ENCODE results near the gene CD69.
"Not testable (repeated sequence)": the region's sequence is repeated elsewhere in the genome, so short reads cannot be mapped to it uniquely, and the experiment has no call there.

The CD69 gene

GRCh38 chr12:9745199-9745598 is 15.5 kb downstream of the CD69 start:
- no peak for DNase-seq

- DNase-seq, result no peak
Measured at GRCh38 chr12:9742661-9743060, 18.0 kb downstream of the CD69 start.

GRCh38 chr12:9741726-9742125 is 19.0 kb downstream of the CD69 start:
- DNase-seq, result peak; percentile 31

GRCh38 chr12:9740106-9740750 is 20.5 kb downstream of the CD69 start:
- DNase-seq, result no peak

- DNase-seq, result not testable (repeated sequence)
Measured at GRCh38 chr12:9739404-9740105, 21.1 kb downstream of the CD69 start.

GRCh38 chr12:9738905-9739304 is 21.8 kb downstream of the CD69 start:
- not testable (repeated sequence) for DNase-seq

- DNase-seq, result peak; percentile 65
Measured at GRCh38 chr12:9736936-9737705, 23.6 kb downstream of the CD69 start.

- DNase-seq, result peak; percentile 43
Measured at GRCh38 chr12:9735601-9736000, 25.1 kb downstream of the CD69 start.

GRCh38 chr12:9732921-9733461 is 27.7 kb downstream of the CD69 start, which contains the start of gene CLECL1:
TSS of gene CLECL1 (minus strand) at chr12:9733097.
- peak; percentile 54 for DNase-seq

GRCh38 chr12:9731797-9732196 is 28.9 kb downstream of the CD69 start:
- DNase-seq, result peak; percentile 79

GRCh38 chr12:9731393-9731792 is 29.3 kb downstream of the CD69 start:
- DNase-seq, result no peak

- DNase-seq, result no peak
Measured at GRCh38 chr12:9730591-9730990, 30.1 kb downstream of the CD69 start.

- no peak for DNase-seq
Measured at GRCh38 chr12:9730011-9730410, 30.7 kb downstream of the CD69 start.

GRCh38 chr12:9729082-9729481 is 31.6 kb downstream of the CD69 start:
- DNase-seq, result no peak

GRCh38 chr12:9727813-9728212 is 32.9 kb downstream of the CD69 start:
- no peak for DNase-seq

- no peak for DNase-seq
Measured at GRCh38 chr12:9725213-9725870, 35.4 kb downstream of the CD69 start.

- no peak for DNase-seq
Measured at GRCh38 chr12:9724023-9724422, 36.7 kb downstream of the CD69 start.

- DNase-seq, result peak; percentile 83
Measured at GRCh38 chr12:9721394-9722092, 39.2 kb downstream of the CD69 start.

GRCh38 chr12:9719790-9720189 is 40.9 kb downstream of the CD69 start:
- no peak for DNase-seq

- DNase-seq, result no peak
Measured at GRCh38 chr12:9718968-9719367, 41.7 kb downstream of the CD69 start.

- no peak for DNase-seq
Measured at GRCh38 chr12:9717070-9717925, 43.4 kb downstream of the CD69 start.

Measured in suppressor macrophage treated with lipopolysaccharide for 4 hours (primary cell).